ENCODE results near the gene COL9A3.

Gene COL9A3

GRCh38 chr20:62806383-62807050 is 10.3 kb upstream of the COL9A3 start:
- TF ChIP-seq CTCF (conservative IDR thresholded peaks at IDR 0.05; ENCODE audit: control insufficient read depth, insufficient read depth, low read depth, low read length) = no peak
- H3K4me3 ChIP-seq (ENCODE audit: control insufficient read depth, low read depth, low read length) = peak overlapping the region; percentile 66
- DNase-seq (ENCODE audit: low read depth) = no peak

GRCh38 chr20:62807444-62808210 is 9.2 kb upstream of the COL9A3 start:
- TF ChIP-seq CTCF (conservative IDR thresholded peaks at IDR 0.05; ENCODE audit: control insufficient read depth, insufficient read depth, low read depth, low read length) = no peak
- DNase-seq (ENCODE audit: low read depth) = no peak
- no peak overlapping the region for H3K4me3 ChIP-seq (ENCODE audit: control insufficient read depth, low read depth, low read length)

- peak; percentile 54 for DNase-seq (ENCODE audit: low read depth)
- no peak overlapping the region for H3K4me3 ChIP-seq (ENCODE audit: control insufficient read depth, low read depth, low read length)
- TF ChIP-seq CTCF (conservative IDR thresholded peaks at IDR 0.05; ENCODE audit: control insufficient read depth, insufficient read depth, low read depth, low read length) = peak; percentile 76
These were observed 8.5 kb upstream of the COL9A3 start for GRCh38 chr20:62808211-62808865.

- DNase-seq (ENCODE audit: low read depth) = no peak
- H3K4me3 ChIP-seq (ENCODE audit: control insufficient read depth, low read depth, low read length) = no peak overlapping the region
These were observed 7.1 kb upstream of the COL9A3 start for GRCh38 chr20:62809530-62810428.

GRCh38 chr20:62811320-62811719 is 5.5 kb upstream of the COL9A3 start:
- no peak overlapping the region for H3K4me3 ChIP-seq (ENCODE audit: control insufficient read depth, low read depth, low read length)
- TF ChIP-seq CTCF (conservative IDR thresholded peaks at IDR 0.05; ENCODE audit: control insufficient read depth, insufficient read depth, low read depth, low read length) = no peak
- DNase-seq (ENCODE audit: low read depth) = no peak

More at GRCh38 chr20:62809530-62810428, 7.1 kb upstream of the COL9A3 start:
- TF ChIP-seq CTCF (conservative IDR thresholded peaks at IDR 0.05; ENCODE audit: control insufficient read depth, insufficient read depth, low read depth, low read length) = no peak

- no peak for TF ChIP-seq CTCF (conservative IDR thresholded peaks at IDR 0.05; ENCODE audit: control insufficient read depth, insufficient read depth, low read depth, low read length)
- no peak for DNase-seq (ENCODE audit: low read depth)
- H3K4me3 ChIP-seq (ENCODE audit: control insufficient read depth, low read depth, low read length) = no peak overlapping the region
These were observed 5.1 kb upstream of the COL9A3 start for GRCh38 chr20:62811720-62812119.
